GM23338 (cell line): ENCODE results near the gene LIMK2. TPM values are rescaled to one million over a fixed set of nuclear protein-coding genes. Genes with fewer than 3 reads are reported as not detected.
A peak's percentile ranks its signal among the peaks of the same experiment; 100 is the strongest.

Source experiments
- ATAC-seq: fragments of 200-7000 bp; cut with Tn5 transposase; 3 replicates; pipeline ENCODE4 v1.9.1; 2020
- DNase-seq: peaks from one replicate; pipeline ENCODE4 v3.0.0-alpha.2; 2015; ENCODE audit warnings: low spot score
- H2AFZ ChIP-seq: fragments of 200-600 bp; sonication (generic); 2 replicates; pipeline ENCODE4 v1.8.0; 2016; ENCODE audit warnings: antibody characterized with exemption, mild to moderate bottlenecking, moderate library complexity
- H3F3A ChIP-seq: fragments of 200-600 bp; sonication (generic); replicated peaks from 2 replicates; pipeline ENCODE4 v1.8.0; 2017; ENCODE audit warnings: antibody characterized with exemption, mixed run types, low read depth
- H3K27ac ChIP-seq: fragments of 200-600 bp; sonication (generic); 2 replicates; pipeline ENCODE4 v1.6.1; 2016; ENCODE audit warnings: low read depth
- H3K27me3 ChIP-seq: fragments of 200-600 bp; sonication (generic); 2 replicates; pipeline ENCODE4 v1.8.0; 2016; ENCODE audit warnings: mild to moderate bottlenecking, mixed run types, moderate library complexity; ENCODE audit not compliant: insufficient read depth
- H3K36me3 ChIP-seq: fragments of 200-600 bp; sonication (generic); 2 replicates; pipeline ENCODE4 v1.8.0; 2016; ENCODE audit warnings: mild to moderate bottlenecking; ENCODE audit not compliant: insufficient read depth
- H3K4me1 ChIP-seq: fragments of 200-600 bp; sonication (generic); 2 replicates; pipeline ENCODE4 v1.8.0; 2016; ENCODE audit warnings: mild to moderate bottlenecking, moderate library complexity; ENCODE audit not compliant: insufficient read depth
- H3K4me2 ChIP-seq: fragments of 200-600 bp; sonication (generic); 2 replicates; pipeline ENCODE4 v1.7.1; 2017; ENCODE audit warnings: mixed run types
- H3K4me3 ChIP-seq: fragments of 200-600 bp; sonication (generic); 2 replicates; pipeline ENCODE4 v1.6.1; 2016; ENCODE audit warnings: mixed run types
- H3K79me2 ChIP-seq: fragments of 200-600 bp; sonication (generic); replicated peaks from 2 replicates; pipeline ENCODE4 v1.8.0; 2017; ENCODE audit warnings: mild to moderate bottlenecking; ENCODE audit not compliant: insufficient read depth
- H3K9me2 ChIP-seq: fragments of 200-600 bp; sonication (generic); 2 replicates; pipeline ENCODE4 v1.8.0; 2017; ENCODE audit not compliant: insufficient read depth
- H4K20me1 ChIP-seq: fragments of 200-600 bp; sonication (generic); replicated peaks from 2 replicates; pipeline ENCODE4 v1.8.0; 2017; ENCODE audit warnings: mild to moderate bottlenecking; ENCODE audit not compliant: insufficient read depth
- H3K27ac Mint-ChIP-seq: 2 replicates; pipeline ENCODE4 v1.8.0; 2020; ENCODE audit warnings: inconsistent platforms, mild to moderate bottlenecking, moderate library complexity, mixed read lengths
- H3K27me3 Mint-ChIP-seq: 3 replicates; pipeline ENCODE4 v1.8.0; 2022; ENCODE audit warnings: low read depth, mild to moderate bottlenecking, moderate library complexity, mixed read lengths, inconsistent platforms; ENCODE audit not compliant: insufficient read depth, poor library complexity
- H3K36me3 Mint-ChIP-seq: 3 replicates; pipeline ENCODE4 v1.8.0; 2021; ENCODE audit warnings: low read depth, mild to moderate bottlenecking, inconsistent platforms, moderate library complexity, mixed read lengths
- H3K4me1 Mint-ChIP-seq: 3 replicates; pipeline ENCODE4 v1.8.0; 2020; ENCODE audit warnings: mild to moderate bottlenecking, inconsistent platforms, mixed read lengths
- H3K4me3 Mint-ChIP-seq: 3 replicates; pipeline ENCODE4 v1.8.0; 2021; ENCODE audit warnings: moderate library complexity, mild to moderate bottlenecking, inconsistent platforms, mixed read lengths
- H3K9me3 Mint-ChIP-seq: 3 replicates; pipeline ENCODE4 v1.8.0; 2020; ENCODE audit warnings: moderate library complexity, mild to moderate bottlenecking, inconsistent platforms, mixed read lengths
- CREB1 ChIP-seq: fragments of 250-450 bp; sonication (Bioruptor Pico); IDR thresholded peaks from 2 replicates; pipeline ENCODE4 v1.5.0; 2020; ENCODE audit warnings: low read depth, mild to moderate bottlenecking, moderate library complexity
- ETS1 ChIP-seq: IDR thresholded peaks from 2 replicates; pipeline ENCODE4 v1.6.1; 2016; ENCODE audit warnings: antibody characterized with exemption
- EZH2 ChIP-seq: fragments of 200-600 bp; sonication (generic); IDR thresholded peaks from one replicate; pipeline ENCODE4 v1.8.0; 2017; ENCODE audit warnings: antibody characterized with exemption, mild to moderate bottlenecking, low read depth; ENCODE audit not compliant: unreplicated experiment
- EZH2phosphoT487 ChIP-seq: fragments of 200-600 bp; sonication (generic); IDR thresholded peaks from one replicate; pipeline ENCODE4 v1.8.1; 2018; ENCODE audit warnings: antibody characterized with exemption; ENCODE audit not compliant: unreplicated experiment
- JUNB ChIP-seq: IDR thresholded peaks from one replicate; pipeline ENCODE4 v1.6.1; 2016; ENCODE audit warnings: antibody characterized with exemption; ENCODE audit not compliant: unreplicated experiment
- NANOG ChIP-seq: IDR thresholded peaks from 2 replicates; pipeline ENCODE4 v1.6.1; 2016; ENCODE audit warnings: antibody characterized with exemption, borderline replicate concordance
- POLR2AphosphoS5 ChIP-seq: IDR thresholded peaks from 2 replicates; pipeline ENCODE4 v1.6.1; 2016; ENCODE audit warnings: antibody characterized with exemption, low read depth
- STAT1 ChIP-seq: IDR thresholded peaks from one replicate; pipeline ENCODE4 v1.6.1; 2016; ENCODE audit warnings: antibody characterized with exemption; ENCODE audit not compliant: unreplicated experiment
- ZNF114 ChIP-seq: fragments of 250-450 bp; sonication (Bioruptor Pico); IDR thresholded peaks from 2 replicates; pipeline ENCODE4 v1.5.0; 2020; ENCODE audit warnings: mild to moderate bottlenecking, moderate library complexity
- ZNF331 ChIP-seq: fragments of 250-450 bp; sonication (Bioruptor Pico); IDR thresholded peaks from 2 replicates; pipeline ENCODE4 v1.5.0; 2020; ENCODE audit warnings: low read depth, mild to moderate bottlenecking, moderate library complexity
- polyA plus RNA-seq: library from polyadenylated mRNA; unstranded; fragments of >200 nt; fragmentation: Nextera tagmentation; extraction: Ambion mirVana; gene quantifications from 2 replicates; pipeline ENCODE4 v1.2.1, GENCODE V29; 2016
- total RNA-seq: library from RNA; depleted of rRNA; stranded (reverse); fragments of >200 nt; shearing (Covaris generic); gene quantifications from 2 replicates; pipeline ENCODE4 v1.2.3, GENCODE V29; 2014
- TF ChIP-seq, protein P1 (sequence below): IDR thresholded peaks from one replicate; pipeline ENCODE4 v1.6.1; 2018; ENCODE audit warnings: antibody characterized with exemption; ENCODE audit not compliant: unreplicated experiment
- TF ChIP-seq, protein P2 (sequence below): fragments of 250-450 bp; sonication (Bioruptor Pico); IDR thresholded peaks from 2 replicates; pipeline ENCODE4 v1.5.0; 2020; ENCODE audit warnings: mild to moderate bottlenecking, moderate library complexity
- TF ChIP-seq, protein P3 (sequence below), 2 experiments: fragments of 200-600 bp in 1 of 2; sonication (generic) in 1 of 2; conservative IDR thresholded peaks; 2 replicates each; pipeline versions ENCODE4 v1.5.1 to v1.6.1; 2016 to 2017; ENCODE audit warnings: antibody characterized with exemption in 2 of 2, low read depth in 2 of 2, mild to moderate bottlenecking in 2 of 2, moderate library complexity in 1 of 2

Gene LIMK2
- total and polyA plus RNA-seq, 2 experiments from 2014 or later: 12.5 to 39.8 TPM

DNA sequence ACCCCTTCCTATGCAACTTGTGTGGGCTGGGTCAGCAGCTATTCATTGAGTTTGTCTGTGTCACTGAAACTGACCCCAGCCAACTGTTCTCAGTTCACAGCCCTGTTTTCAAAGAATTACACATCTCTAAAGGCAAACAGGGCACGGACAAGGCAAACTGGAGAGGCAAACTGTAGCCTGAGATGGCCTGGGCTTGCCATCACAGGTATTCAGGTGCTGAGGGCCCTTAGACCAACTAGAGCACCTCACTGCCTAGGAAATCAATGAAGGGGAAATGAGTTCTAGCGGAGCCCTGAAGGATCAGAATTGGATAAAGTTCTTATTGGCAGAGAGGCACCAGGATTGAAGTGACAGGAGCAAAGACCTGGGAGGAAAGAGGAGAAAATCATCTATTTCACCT is 56.2 kb downstream of the LIMK2 start:
- Mint-ChIP-seq H3K9me3 (no peaks in the 10 kb centered on the region), H3K4me1 (peaks cover 17% of the 10 kb centered on the region), H3K4me3 (no peak overlapping the region), H3K27me3 (no peaks in the 10 kb centered on the region), H3K27ac (0 out of 2 replicates have a peak overlapping the region, but pooled peaks have one; percentile 1), H3K36me3 (peaks cover 59% of the 10 kb centered on the region)
- Histone ChIP-seq H2AFZ (no peak overlapping the region), H3K4me2 (no peak overlapping the region), H3K4me1 (peaks cover 6% of the 10 kb centered on the region; the same call in 1 of the 2 replicates), H3F3A (0 out of 2 replicates have a peak, but pooled peaks cover 3% of the 10 kb centered on the region), H3K27me3 (no peaks in the 10 kb centered on the region), H3K36me3 (peaks cover 9% of the 10 kb centered on the region), H4K20me1 (peaks cover 6% of the 10 kb centered on the region; the same call in 1 of the 2 replicates), H3K4me3 (no peak overlapping the region), H3K27ac (no peak overlapping the region), H3K9me2 (no peaks in the 10 kb centered on the region), H3K79me2 (no peaks in the 10 kb centered on the region)
- TF ChIP-seq STAT1 (no peak), POLR2AphosphoS5 (no peak), ETS1 (no peak), JUNB (no peak), CREB1 (CRISPR knock-in tag) (no peak), EZH2phosphoT487 (no peak), EZH2 (no peak), ZNF114 (CRISPR knock-in tag) (no peak), NANOG (no peak), ZNF331 (CRISPR knock-in tag) (no peak)
- TF ChIP-seq, protein P1, sequence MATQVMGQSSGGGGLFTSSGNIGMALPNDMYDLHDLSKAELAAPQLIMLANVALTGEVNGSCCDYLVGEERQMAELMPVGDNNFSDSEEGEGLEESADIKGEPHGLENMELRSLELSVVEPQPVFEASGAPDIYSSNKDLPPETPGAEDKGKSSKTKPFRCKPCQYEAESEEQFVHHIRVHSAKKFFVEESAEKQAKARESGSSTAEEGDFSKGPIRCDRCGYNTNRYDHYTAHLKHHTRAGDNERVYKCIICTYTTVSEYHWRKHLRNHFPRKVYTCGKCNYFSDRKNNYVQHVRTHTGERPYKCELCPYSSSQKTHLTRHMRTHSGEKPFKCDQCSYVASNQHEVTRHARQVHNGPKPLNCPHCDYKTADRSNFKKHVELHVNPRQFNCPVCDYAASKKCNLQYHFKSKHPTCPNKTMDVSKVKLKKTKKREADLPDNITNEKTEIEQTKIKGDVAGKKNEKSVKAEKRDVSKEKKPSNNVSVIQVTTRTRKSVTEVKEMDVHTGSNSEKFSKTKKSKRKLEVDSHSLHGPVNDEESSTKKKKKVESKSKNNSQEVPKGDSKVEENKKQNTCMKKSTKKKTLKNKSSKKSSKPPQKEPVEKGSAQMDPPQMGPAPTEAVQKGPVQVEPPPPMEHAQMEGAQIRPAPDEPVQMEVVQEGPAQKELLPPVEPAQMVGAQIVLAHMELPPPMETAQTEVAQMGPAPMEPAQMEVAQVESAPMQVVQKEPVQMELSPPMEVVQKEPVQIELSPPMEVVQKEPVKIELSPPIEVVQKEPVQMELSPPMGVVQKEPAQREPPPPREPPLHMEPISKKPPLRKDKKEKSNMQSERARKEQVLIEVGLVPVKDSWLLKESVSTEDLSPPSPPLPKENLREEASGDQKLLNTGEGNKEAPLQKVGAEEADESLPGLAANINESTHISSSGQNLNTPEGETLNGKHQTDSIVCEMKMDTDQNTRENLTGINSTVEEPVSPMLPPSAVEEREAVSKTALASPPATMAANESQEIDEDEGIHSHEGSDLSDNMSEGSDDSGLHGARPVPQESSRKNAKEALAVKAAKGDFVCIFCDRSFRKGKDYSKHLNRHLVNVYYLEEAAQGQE: no peak
- TF ChIP-seq, protein P2, sequence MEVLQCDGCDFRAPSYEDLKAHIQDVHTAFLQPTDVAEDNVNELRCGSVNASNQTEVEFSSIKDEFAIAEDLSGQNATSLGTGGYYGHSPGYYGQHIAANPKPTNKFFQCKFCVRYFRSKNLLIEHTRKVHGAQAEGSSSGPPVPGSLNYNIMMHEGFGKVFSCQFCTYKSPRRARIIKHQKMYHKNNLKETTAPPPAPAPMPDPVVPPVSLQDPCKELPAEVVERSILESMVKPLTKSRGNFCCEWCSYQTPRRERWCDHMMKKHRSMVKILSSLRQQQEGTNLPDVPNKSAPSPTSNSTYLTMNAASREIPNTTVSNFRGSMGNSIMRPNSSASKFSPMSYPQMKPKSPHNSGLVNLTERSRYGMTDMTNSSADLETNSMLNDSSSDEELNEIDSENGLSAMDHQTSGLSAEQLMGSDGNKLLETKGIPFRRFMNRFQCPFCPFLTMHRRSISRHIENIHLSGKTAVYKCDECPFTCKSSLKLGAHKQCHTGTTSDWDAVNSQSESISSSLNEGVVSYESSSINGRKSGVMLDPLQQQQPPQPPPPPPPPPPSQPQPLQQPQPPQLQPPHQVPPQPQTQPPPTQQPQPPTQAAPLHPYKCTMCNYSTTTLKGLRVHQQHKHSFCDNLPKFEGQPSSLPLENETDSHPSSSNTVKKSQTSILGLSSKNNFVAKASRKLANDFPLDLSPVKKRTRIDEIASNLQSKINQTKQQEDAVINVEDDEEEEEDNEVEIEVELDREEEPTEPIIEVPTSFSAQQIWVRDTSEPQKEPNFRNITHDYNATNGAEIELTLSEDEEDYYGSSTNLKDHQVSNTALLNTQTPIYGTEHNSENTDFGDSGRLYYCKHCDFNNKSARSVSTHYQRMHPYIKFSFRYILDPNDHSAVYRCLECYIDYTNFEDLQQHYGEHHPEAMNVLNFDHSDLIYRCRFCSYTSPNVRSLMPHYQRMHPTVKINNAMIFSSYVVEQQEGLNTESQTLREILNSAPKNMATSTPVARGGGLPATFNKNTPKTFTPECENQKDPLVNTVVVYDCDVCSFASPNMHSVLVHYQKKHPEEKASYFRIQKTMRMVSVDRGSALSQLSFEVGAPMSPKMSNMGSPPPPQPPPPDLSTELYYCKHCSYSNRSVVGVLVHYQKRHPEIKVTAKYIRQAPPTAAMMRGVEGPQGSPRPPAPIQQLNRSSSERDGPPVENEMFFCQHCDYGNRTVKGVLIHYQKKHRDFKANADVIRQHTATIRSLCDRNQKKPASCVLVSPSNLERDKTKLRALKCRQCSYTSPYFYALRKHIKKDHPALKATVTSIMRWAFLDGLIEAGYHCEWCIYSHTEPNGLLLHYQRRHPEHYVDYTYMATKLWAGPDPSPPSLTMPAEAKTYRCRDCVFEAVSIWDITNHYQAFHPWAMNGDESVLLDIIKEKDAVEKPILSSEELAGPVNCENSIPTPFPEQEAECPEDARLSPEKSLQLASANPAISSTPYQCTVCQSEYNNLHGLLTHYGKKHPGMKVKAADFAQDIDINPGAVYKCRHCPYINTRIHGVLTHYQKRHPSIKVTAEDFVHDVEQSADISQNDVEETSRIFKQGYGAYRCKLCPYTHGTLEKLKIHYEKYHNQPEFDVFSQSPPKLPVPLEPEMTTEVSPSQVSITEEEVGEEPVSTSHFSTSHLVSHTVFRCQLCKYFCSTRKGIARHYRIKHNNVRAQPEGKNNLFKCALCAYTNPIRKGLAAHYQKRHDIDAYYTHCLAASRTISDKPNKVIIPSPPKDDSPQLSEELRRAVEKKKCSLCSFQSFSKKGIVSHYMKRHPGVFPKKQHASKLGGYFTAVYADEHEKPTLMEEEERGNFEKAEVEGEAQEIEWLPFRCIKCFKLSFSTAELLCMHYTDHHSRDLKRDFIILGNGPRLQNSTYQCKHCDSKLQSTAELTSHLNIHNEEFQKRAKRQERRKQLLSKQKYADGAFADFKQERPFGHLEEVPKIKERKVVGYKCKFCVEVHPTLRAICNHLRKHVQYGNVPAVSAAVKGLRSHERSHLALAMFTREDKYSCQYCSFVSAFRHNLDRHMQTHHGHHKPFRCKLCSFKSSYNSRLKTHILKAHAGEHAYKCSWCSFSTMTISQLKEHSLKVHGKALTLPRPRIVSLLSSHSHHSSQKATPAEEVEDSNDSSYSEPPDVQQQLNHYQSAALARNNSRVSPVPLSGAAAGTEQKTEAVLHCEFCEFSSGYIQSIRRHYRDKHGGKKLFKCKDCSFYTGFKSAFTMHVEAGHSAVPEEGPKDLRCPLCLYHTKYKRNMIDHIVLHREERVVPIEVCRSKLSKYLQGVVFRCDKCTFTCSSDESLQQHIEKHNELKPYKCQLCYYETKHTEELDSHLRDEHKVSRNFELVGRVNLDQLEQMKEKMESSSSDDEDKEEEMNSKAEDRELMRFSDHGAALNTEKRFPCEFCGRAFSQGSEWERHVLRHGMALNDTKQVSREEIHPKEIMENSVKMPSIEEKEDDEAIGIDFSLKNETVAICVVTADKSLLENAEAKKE (CRISPR knock-in tag): no peak
- TF ChIP-seq, protein P3, sequence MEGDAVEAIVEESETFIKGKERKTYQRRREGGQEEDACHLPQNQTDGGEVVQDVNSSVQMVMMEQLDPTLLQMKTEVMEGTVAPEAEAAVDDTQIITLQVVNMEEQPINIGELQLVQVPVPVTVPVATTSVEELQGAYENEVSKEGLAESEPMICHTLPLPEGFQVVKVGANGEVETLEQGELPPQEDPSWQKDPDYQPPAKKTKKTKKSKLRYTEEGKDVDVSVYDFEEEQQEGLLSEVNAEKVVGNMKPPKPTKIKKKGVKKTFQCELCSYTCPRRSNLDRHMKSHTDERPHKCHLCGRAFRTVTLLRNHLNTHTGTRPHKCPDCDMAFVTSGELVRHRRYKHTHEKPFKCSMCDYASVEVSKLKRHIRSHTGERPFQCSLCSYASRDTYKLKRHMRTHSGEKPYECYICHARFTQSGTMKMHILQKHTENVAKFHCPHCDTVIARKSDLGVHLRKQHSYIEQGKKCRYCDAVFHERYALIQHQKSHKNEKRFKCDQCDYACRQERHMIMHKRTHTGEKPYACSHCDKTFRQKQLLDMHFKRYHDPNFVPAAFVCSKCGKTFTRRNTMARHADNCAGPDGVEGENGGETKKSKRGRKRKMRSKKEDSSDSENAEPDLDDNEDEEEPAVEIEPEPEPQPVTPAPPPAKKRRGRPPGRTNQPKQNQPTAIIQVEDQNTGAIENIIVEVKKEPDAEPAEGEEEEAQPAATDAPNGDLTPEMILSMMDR (conservative IDR thresholded peaks at IDR 0.05; ENCODE audit: low read depth in 2 of 2): no peak
- ATAC-seq: no peak
- no peak for DNase-seq
